ENCODE measurements around the gene PDGFB.

PDGFB gene

DNA sequence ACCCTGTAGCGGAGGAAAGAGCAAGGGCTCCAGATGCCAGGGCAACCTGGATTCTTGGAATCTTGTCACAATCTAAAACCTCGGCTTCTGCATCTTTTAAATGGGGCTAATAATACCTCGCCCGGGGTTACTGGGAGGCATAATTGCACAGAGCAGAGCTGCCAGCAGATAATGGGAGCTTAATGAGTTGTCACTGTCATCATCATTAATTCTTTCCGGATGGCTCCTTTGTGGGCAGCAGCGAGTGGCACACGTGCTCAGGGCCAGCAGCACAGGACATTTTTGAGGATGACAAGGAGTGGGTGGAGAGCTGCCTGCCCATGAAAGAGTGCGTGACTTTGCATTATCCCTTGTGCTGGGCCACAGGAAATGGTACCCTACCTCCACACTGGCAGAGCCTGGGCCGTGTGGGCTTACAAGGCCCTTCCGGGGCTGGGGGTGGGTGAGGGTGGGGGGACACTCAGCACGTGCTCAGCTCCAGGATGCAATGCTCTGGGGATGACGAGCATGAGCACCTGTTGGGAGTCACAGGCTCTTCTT lies 5.7 kb downstream of the PDGFB start:
- no peak for DNase-seq

DNA sequence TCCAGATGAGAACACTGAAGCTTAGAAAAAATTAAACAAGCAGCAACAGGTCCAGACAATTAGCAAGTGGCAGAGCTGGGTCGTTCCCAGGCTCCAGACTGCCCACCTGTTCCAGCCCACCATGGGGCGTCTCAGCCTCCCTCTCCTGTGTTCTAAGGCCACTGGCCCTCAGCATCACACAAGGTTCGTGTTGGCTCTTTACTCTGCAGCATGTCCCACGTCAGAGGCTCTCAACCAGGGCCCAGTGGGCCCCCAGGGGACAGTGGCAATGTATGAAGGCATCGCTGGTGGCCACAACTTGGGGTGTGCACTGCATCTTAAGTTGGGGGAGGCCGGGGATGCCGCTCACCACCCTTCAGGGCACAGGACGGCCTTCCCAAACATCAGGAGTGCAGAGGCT lies 6.2 kb downstream of the PDGFB start:
- DNase-seq, result no peak

DNA sequence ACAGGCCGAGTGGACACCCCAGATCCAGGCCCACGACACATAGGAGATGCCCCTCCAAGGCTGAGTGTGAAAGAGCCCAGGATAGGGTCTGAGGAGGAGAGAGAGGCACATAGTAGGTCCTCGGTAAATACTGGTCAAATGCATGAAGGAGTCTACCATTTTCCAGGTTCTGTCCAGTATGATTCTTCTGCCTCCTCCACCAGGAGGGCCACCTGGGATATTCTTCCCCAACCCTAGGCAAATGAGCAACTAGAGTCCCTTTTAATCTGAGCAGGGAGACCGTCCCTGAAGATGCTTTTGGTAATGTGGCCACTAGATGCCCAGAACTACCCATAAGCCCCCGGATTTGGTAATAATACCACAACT lies 6.7 kb downstream of the PDGFB start:
- DNase-seq, result no peak

DNA sequence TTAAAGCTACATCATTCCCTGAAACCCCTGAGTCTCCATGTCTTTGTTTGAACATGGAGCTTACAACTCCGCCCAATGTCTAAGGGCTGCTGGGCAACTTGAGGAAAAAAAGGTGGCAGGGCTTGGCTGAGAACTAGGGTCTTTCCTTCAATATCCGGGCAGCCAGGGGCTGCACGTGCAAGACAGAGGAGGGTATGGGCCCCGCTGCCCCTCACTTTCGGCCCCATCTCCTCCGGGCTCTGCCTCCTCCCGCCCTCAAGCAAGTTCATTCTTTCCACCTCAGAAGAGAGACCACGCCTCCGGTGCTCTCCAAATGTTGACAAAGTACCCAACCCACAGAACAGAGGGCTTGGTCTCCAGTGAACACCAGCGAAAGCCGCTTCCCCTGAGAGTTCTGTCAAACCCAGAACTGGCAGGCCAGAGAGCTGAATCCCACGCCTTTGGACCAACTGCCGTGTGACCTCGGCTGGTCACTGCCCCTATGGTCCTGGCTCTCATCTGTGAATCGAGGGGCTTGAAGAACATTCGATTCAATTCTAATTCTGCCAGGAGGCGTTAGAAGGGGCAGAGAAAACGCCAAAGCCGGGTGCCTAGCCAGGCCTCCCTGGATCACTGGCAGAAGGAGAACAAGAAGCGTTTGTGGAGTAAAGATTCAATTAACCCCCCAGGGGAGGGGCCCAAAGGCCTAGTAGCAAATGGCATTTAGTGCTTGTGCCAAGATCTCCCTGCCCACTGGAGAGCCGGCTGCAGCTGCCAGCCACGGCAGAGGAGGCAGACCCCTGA lies 7.3 kb downstream of the PDGFB start:
- no peak for DNase-seq

DNA sequence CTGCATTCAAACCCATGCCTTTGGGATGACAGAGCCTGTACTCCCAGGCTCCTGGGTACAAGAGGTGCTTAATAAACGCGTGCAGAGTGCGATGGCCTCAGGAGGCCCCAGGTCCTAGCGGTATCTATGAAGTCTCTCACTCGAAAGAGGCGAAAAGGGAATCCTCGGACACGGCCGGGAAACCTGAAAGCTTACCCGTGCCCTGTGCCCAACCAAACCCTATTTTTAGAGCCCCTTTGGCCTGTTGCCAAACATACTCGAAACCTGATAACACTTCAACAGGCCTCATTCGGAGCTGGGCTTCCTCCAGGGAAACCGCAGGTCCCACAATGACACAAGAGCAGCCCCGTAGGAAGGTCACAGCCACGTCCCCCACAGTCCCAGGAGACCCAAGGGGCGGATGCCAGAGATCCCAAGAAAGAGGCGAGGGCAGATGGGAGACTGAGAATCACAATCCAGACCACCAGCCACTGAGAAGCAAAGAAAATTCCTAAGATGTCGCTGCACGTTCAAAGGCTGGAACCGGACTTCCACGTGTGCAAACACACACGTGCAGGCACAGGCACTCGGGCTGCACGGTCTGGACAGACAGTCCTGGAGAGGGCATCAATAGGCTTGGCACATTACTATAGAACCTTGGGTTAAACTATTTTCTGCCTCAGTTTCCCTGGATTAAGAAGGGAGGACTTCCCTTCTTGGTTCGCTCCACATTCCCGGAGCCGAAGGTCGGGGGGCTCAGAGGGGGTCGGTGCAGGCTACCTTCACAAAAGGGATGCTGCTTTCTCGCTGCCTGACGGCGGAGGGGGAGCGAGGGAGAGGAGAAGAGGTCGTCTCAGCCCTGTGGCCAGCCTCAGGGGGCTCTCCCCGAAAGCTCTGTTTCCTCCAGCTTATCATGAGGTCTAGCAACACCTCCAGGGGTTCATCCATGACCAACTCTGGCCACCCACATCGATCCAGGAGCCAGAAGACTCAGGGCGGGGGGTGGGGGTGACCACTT lies 8.2 kb downstream of the PDGFB start:
- DNase-seq, result peak; percentile 69

DNA sequence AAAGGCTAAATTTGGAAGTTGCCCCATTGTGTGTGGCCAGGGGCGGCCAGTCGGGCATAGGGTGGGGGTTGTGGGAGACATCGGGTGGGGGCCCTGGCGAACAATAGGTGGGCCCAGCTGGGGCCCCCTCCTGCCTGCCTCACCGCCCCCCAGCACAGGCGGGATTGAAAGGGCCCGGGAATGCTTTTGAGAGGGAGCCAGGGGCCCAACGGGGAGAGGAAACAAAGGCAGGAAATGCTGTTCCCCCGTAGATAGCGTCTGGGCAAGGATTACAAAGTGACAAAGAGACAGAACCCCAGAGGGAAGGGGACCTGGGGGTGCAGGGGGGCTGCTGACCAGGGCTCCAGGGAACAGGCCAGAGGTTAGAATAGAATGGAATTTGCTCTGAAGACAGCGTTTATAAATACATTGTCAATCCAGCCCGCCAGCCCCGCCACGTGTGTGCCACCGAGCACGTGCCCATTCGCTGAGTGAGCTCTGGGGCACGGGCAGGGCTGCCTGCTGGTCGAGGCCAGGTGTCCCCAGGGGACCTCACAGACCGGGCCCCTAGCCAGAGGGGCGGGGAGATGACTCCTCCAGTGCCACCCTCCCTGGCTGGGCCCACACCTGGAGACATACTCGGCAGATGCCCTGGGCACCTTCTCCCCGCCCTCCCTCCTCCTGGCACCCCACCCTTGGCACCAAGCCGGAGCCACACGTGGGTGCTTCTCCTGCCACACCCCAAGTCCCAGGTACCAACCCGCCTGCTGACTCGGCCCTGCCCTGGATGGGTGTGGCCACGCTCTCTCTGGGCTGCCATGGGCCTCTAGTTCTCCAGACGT lies 9.7 kb downstream of the PDGFB start:
- DNase-seq, result no peak

DNA sequence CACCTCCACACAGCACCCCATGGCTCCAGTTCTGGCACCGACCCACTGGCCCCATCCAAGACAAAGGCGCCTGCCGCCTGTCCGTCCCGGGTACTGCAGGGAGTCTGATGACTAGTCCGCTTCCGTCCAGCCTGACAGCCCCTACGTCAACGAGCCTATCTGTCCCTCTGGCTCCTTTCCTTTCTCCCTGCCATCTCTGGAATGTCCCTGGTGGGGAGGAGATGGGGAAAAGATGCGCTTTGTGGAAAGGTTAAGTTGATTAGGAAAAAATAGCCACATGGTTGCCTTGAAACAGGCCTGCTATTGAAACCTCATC lies 10.4 kb downstream of the PDGFB start:
- no peak for DNase-seq

DNA sequence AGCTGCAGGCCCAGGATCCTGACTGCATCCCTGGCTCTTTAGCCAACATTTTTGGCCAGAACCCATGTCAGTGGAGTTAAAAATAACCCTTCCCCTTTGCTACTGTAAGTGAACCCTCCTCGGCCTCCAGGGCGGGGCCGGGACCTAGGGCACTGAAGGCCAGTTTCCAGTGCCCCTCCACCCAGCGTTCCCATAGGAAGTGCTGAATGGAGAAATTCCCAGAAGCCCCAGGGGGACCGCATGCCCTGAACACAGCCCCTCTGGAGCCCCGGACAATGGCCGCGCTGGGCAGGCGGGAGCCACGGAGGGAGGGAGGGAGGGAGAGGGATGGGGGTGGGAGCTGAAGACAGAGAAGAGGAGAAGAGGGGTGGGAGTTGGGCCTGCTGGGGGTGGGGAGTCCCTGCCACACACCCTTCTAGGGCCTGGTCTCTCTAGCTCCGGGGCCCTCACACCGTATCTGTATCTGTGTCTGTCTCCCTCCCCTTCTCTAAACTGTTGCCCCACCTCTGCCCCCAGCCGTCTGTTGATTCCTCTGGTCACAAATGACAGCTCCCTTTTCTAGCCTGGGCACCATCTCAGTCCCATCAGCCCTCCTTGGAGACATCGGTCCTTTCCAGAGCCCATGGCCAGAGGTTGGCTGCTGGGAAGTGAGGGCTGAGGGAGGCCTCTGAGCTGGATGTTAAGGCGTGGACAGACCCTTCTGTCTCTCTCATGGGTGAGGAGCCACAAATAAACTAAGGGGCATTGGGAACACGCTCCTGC lies 10.9 kb downstream of the PDGFB start:
- DNase-seq, result no peak

DNA sequence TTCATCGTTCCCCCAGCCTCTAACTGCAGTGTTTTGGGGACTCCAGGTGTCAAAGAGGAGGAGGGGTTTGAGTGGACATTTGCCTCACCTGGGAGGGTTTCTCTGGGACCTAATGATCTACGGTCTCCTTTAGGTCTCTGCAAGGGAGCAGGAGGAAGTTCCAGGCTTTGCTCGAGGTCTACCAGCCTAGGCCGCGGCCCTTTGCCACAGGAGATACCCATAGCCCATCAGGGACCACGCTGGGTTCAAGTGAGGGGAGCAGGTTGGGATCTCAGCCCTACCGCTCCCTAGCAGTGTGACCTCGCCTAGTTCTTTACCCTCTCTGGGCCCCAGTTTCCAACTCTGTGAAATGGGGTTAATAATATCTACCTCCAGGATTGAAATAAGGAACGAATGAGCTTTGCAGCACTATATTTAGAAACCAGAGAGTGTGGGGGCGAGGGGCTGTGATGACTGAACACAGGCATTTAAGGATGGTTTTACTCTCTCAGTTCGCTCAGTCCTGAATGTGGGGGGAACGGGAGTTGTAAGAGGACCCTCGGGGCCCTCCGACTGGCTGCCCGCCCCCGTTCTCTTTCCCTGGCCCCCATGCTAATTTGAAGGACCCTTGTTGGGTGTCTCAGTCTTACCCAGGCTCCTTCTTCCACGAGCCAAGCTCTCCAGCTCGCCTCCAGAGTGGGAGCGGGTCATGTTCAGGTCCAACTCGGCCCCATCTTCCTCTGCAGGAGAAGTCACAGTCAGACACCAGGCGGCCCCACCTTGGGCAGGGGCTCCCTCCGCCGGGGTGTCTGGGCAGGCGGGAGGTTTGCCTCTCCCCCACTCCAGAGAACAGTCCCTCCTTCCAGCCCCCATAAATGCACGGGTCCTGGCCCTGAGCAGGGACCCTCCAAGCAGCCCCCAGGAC lies 11.7 kb downstream of the PDGFB start:
- DNase-seq, result no peak

DNA sequence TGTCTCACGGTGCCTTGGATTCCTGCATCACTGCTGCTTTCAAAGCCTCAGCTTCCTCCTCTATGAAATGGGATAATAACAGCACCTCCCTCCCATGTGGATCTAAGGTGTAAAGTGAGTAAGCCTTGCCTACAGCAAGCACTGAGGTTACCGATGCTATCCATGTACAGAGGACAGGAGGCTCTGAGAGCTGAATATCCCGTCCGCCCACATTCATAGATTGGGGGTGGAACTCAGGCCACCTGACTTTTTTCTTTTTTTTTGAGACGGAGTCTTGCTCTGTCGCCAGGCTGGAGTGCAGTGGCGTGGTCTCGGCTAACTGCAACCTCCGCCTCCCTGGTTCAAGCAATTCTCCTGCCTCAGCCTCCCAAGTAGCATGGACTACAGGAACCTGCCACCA lies 12.5 kb downstream of the PDGFB start:
- no peak for DNase-seq

DNA sequence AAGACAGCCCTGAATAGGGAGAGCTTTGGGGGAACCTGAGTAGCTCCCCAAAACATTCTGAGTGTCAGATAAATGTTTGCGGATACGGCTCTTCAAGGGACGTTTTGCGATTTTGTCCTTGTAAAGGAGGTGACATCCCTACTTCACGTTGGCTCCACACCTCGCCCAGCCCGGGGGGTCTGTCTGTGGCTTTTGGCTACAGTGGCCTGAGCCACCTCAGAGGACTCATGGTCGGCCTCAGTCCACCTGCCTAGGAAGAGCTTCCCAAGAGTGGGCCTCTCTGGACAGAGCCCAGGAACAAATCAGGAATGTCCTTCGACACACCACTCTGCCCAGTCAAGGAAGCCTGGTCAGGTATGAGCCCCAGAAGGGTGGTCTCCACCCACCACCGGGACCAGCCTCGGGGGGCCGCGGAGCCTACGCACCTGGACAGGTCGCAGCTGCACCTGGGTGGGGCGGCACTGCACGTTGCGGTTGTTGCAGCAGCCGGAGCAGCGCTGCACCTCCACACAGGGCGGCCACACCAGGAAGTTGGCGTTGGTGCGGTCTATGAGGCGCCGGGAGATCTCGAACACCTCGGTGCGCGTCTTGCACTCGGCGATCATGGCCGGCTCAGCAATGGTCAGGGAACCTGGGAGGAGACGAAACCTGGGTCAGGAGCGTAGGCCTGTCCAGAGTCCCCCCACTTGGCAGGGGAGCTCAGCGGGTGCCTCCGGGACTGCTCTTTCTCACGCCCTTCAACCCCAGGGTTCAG lies 13.4 kb downstream of the PDGFB start:
- DNase-seq, result no peak

DNA sequence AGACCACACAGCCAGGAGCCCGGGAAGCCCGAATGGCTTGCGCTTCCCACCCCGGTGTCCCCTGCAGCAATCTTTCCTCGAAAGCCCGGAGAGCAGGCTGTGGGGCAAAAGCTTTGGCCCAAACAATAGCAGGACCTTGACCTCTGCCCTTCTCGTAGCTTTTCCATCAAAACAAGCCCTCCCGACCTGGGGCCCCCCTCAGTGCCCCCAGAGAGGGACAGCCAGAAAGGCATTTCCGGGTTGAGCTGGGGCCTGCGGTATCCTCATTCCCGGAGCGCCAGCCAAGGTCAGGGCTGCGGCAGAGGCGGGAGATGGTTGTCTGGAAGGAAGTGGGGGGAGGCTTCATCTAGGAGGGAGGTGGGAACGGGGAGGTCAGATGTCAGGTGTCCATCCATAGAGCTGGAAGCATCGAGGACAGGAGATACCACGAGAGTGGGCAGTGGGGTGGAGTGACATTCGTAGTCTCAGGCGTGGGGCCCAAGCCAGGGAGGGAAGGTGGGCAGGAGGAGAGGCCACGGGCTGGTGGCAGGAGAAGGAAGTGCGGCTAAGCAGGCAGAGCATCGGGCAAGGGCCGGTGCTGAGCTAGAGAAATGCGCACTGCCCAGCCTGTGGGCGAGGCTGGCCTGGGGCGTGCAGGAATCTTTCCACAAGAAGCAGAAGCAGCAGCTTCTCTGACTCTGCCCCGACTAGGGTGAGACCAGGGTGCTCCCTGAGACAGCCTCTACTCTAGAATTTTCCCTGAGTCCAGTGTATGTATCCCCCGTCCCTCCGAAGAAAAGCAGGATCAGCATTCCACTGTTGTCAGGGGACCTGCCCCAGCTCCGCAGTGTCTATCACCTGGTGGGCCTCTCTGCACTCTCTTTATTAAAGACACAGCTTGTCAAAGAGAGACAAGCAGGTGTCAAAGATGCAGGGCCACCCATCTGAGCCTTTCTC lies 14.3 kb downstream of the PDGFB start:
- no peak for DNase-seq

DNA sequence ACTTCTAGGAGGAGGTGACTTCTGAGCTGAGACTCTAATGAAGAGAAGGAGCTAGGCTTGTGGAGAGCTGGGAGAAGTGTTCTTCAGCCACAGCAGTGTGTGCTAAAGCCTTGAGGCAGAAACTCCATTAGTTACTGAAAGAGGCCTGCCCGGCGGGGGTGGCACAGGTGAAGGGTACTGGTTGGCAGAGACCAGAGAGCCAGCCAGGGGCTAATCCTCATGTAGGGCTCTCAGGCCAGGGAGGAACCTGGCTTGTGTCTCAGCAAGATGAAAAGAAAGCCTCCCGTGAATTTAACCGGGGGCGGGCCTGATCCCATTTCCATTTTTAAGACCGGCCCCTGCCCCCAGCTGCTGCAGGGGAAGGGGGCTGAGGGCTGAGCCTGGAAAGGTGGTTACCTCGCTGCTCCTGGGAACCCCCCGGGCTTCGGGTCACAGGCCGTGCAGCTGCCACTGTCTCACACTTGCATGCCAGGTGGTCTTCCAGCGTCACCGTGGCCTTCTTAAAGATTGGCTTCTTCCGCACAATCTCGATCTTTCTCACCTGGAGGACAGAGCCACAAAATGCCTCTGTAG lies 15.0 kb downstream of the PDGFB start:
- DNase-seq, result no peak

DNA sequence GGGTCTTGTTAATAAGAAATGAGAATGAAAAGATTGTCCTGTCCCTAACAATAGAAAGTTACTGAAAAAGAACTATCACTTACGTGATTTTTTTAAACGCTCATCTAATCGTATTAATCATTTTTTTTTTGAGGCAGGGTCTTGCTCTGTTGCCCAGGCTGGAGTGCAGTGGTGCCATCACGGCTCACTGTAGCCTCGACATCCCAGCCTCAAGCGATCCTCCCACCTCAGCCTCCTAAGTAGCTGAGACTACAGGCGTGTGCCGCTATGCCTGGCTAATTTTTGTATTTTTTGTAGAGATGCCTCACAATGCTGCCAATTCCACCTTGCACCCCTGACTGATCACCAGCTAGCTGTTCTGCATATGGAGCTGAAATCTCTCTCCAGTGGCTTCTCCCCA lies 15.7 kb downstream of the PDGFB start:
- no peak for DNase-seq

DNA sequence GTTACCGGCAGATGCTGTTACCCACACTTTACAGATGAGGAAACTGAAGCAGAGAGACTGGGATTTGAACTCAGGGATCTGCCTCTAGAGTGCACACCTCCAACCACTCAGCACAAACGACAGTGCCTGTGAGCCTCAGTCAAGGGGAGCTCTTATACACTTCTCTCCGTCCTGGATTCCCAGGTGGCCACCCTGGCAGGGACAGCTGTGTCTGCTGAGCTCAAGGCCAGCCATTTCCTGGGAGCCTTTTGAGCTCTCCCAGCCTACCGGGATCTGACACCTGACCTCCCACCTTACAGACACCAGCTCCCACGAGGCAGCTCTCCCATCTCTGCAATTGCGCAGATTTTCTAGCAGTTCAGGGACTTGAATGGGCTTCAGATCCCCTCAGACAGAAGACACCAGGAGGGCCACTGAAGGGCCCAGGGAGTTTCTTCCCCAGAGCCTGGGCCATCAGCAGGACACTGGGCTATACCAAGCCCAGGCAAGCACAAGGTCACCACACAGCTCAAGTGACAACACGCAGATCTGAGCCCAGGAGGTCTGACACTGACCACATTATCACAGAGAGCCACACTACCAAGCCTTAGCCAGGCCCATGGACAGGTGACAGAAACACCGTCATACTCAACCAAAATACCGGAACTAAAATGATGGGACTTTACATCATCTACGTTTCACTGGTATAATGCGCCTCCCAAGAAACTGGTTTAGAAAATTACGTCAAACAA lies 17.1 kb downstream of the PDGFB start:
- DNase-seq, result no peak

DNA sequence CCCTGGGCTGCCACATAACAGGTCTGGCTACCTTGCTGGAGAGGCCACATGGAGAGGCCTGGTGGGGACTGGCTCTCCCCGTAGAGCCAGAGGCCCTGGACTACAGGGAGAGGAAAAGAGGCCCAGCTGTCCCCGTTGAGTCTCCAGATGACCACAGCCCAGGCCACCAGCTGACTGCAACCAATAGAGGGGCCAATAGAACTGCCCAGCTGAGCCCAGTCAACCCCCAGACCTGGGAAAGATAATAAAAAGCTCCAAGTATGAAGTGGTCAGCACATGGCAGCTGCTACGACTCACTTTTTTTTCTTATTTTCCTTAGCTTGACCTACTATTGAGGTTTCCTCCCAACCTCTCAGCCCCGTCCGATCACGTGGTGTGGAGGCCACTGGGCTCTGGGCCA lies 18.4 kb downstream of the PDGFB start:
- no peak for DNase-seq

DNA sequence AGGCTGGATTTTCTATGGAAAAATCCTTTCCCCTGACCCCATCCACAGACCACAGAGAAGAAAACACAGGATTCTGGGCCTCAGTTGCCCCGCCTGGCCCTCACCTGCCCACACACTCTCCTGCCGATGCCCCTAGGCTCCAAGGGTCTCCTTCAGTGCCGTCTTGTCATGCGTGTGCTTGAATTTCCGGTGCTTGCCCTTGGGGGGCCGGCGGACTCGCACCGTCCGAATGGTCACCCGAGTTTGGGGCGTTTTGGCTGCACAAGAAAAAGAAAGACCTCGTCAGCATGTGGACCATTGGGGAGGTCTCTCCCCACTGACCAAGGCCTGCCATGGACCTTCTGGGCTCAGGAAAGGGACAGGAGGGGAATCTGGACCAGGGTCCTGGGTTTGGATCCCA lies 19.2 kb downstream of the PDGFB start:
- DNase-seq, result no peak

DNA sequence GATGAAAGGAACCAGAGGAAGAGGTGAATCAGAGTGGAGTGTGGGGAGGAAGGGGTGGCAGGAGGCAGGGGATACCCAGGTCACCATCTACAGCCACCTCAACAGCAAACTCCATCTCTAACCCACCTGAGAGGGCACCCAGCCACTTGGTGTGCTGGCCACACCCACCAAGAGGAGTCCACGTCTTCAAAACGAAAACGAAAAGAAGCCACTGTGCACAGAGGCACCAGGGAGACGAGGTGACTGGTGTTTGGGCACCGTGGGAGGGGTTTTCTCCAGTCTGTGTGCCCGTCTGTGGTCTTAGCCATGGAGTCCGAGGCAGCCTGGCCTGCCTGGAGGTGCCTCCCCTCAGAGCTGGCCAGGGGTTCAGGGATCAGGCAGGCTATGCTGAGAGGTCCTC lies 20.2 kb downstream of the PDGFB start:
- no peak for DNase-seq

Data from activated CD4-positive, alpha-beta T cell treated with anti-CD3 and anti-CD28 coated beads, Interleukin-2, Interleukin-6, amounts not matched to agents 100 ng/mL and 50 ng/mL, durations not matched to agents 16 hours and 8 hours (primary cell).